NCI-H526 treated with DMSO at 0.1 percent for 48 hours (cell line): ENCODE measurements around the gene KCNK16.
A peak's percentile ranks its signal among the peaks of the same experiment; 100 is the strongest.

Source experiments
- DNase-seq: peaks from one replicate; lab custom pipeline; 2025; lab: John Stamatoyannopoulos, UW

The KCNK16 gene

GRCh38 chr6:39276379-39276995 lies 46.0 kb downstream of the KCNK16 start:
- DNase-seq, result no peak

DNA sequence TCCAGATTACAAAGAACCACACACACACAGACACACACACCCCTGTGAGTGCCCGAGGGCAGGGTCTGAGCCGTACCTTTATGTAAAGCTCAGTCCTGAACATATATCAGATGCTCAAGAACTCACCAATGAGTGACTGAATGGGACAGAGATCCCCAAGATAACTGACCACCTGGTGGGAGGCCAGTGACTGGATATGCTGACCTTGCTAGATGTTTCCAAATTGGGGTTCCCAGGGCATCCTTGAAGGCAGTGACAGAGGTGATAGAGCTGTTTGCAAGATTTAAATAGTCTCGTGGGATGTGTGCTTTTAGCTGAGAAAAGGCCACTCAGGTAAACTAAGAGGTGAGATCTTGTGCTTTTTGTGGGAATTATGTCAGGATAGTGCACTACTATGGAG lies 47.6 kb downstream of the KCNK16 start:
- DNase-seq, result no peak

- DNase-seq, result no peak
Observed at GRCh38 chr6:39274471-39274870, 48.0 kb downstream of the KCNK16 start.

GRCh38 chr6:39273406-39273821 lies 49.1 kb downstream of the KCNK16 start:
- peak; percentile 84 for DNase-seq

- DNase-seq, result no peak
Observed at GRCh38 chr6:39269961-39270360, 52.5 kb downstream of the KCNK16 start.

GRCh38 chr6:39268721-39269120 lies 53.8 kb downstream of the KCNK16 start:
- DNase-seq, result no peak

- no peak for DNase-seq
Observed at GRCh38 chr6:39268171-39268570, 54.3 kb downstream of the KCNK16 start.

DNA sequence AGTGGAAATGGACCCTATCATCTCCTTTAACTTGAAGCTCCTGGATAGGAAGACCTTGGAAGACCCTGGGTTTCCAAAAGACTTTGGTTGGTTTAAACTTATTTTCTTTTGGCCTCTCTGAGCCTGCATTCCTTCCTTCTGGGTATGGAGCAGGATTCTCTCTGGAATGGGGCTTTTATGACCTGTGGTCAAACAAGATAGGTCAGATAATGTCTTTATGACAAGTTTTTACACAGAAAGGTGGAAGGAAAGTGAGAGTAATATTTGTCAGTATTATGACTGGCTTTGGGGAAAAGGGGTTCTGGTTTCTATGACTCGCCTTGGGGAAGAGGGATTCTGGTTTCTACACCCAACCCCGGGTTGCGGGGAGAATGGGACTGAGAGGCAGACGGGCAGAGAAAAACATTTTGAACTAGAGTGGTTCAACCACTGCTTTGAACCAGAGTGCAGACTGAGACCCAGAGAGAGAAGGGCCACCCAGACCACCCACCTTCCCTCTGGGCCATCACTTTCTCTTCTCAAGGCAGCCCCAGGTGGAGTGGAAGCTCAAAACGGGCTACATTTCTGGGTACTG lies 55.6 kb downstream of the KCNK16 start:
- DNase-seq, result no peak

DNA sequence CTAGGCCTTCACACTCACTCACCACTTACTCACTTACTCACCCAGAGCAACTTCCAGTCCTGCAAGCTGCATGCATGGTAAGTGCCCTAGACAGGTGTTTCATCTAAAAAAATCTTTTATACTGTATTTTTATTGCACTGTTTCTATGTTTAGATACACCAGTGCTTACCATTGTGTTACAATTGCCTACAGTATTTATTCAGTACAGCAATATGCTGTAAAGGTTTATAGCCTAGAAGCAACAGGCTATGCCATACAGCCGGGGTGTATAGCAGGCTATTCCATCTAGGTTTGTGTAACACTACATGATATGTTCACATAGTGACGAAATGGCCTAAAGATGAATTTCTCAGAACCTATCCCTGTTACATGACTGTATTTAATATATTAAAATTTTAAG lies 56.1 kb downstream of the KCNK16 start:
- no peak for DNase-seq
